ENCODE measurements around the gene CNTNAP4.
A peak's percentile ranks its signal among the peaks of the same experiment; 100 is the strongest.

CNTNAP4 gene

DNA sequence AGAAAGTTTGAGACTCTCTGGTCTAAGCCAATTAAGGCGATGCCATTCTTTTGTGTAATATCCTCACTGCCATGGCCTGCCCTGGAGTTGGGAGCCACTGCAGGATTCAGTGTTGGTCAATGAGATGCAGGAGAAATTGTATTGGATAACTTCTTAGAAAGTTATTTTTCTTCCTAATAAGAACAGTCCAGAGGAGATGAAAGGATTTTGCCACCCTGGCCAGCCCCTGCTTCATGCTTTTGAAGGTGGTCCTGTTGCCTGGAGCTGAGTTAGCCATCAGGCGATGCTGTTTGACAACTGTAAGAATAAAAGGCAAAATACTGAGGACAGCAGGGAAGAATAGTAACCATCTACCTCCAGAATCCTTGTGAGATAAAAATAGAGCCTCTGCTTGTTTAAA, 35.4 kb upstream of the CNTNAP4 start:
- no peak overlapping the region for H3K4me3 ChIP-seq (ENCODE audit: low read length)
- DNase-seq (ENCODE audit: low read depth): no peak
- TF ChIP-seq, protein P1, sequence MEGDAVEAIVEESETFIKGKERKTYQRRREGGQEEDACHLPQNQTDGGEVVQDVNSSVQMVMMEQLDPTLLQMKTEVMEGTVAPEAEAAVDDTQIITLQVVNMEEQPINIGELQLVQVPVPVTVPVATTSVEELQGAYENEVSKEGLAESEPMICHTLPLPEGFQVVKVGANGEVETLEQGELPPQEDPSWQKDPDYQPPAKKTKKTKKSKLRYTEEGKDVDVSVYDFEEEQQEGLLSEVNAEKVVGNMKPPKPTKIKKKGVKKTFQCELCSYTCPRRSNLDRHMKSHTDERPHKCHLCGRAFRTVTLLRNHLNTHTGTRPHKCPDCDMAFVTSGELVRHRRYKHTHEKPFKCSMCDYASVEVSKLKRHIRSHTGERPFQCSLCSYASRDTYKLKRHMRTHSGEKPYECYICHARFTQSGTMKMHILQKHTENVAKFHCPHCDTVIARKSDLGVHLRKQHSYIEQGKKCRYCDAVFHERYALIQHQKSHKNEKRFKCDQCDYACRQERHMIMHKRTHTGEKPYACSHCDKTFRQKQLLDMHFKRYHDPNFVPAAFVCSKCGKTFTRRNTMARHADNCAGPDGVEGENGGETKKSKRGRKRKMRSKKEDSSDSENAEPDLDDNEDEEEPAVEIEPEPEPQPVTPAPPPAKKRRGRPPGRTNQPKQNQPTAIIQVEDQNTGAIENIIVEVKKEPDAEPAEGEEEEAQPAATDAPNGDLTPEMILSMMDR (IDR thresholded peaks at IDR 0.05; ENCODE audit: insufficient read depth, low read depth, low read length, missing control alignments): no peak

DNA sequence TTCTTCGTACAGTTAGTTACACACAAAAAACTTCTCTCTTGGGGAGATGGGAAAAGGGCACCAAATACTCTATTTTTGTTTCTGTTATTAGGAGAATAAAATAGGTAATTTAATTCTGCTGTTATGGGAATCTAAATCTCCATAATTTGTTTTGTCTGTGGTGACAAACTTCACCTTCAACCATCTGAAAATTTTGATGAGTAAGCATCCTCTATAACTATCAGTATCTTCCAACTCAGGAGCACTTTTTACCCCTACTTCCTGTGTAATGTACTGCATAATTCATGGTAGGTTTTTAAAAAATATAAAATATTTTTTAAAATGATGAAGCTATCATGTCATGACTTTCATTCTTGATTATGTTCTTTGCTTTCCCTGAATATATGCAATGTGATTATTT, 33.6 kb upstream of the CNTNAP4 start:
- DNase-seq (ENCODE audit: low read depth): no peak
- H3K4me3 ChIP-seq (ENCODE audit: low read length): no peak overlapping the region
- TF ChIP-seq, protein P1 (IDR thresholded peaks at IDR 0.05; ENCODE audit: insufficient read depth, low read depth, low read length, missing control alignments): no peak

DNA sequence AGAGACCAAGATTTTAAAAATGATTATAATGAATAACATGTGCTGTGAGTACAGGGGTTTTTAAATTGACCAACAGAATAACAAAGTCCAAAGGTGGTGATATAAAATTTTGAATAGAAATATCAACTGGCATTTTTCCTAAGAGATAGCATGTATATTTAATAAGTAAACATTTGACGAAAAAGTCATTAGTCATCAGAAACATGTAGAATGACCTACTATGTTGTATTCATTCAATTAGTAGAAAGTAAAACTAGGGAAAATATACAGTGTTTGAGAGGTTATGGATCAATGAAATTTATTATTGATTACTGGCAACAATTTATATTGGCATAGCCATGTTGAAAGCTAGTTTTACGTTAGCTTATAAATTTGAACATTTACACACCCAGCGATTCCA, 30.6 kb upstream of the CNTNAP4 start:
- DNase-seq (ENCODE audit: low read depth): no peak
- no peak overlapping the region for H3K4me3 ChIP-seq (ENCODE audit: low read length)
- TF ChIP-seq, protein P1 (IDR thresholded peaks at IDR 0.05; ENCODE audit: insufficient read depth, low read depth, low read length, missing control alignments): no peak

DNA sequence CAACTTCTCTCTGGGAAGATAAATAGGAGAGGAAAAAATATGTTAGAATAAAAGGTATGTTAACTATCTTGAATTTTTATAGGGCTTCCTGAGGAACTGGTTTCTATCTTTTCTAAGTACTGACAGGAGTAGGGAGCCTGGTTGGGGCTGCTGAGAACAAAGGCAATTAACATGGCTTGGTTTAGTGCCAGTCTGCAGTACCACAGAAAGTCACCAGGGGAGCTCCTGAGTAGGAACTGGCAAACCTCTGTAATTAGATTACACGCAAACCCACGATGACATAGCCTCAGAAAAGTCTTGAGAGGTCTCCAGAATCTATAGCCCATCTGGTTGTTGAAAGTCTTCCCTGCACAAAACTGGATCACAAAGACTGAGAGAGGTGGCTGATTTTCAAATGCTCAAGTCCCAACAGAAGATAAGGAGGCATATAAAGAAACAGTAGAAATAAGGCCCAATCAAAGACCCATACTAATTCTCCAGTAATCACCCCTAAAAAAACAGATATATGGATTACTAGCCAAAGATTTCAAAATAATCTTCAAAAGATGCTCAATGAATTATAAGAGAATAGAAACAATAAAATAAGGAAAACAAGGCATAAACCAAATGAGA, 11.7 kb upstream of the CNTNAP4 start:
- TF ChIP-seq, protein P1 (IDR thresholded peaks at IDR 0.05; ENCODE audit: insufficient read depth, low read depth, low read length, missing control alignments): peak; percentile 72
- peak; percentile 44 for DNase-seq (ENCODE audit: low read depth)
- no peak overlapping the region for H3K4me3 ChIP-seq (ENCODE audit: low read length)

DNA sequence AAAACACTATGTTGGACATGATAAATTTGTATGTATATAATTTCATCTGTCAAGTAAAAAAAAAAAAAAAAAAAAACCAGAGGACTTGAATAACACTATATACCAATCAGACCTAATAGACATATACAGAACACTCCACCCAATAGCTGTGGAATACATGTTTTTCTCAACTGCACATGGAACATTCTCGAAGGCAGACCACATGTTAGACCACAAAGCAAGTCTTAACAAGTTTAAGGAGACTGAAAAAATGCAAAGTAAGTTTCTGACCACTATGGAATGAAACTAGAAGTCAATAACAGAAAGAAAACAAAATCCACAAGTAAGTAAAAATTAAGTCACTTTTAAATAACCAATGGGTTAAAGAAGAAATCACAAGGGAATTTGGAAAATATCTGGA, 8.4 kb upstream of the CNTNAP4 start:
- TF ChIP-seq, protein P1 (IDR thresholded peaks at IDR 0.05; ENCODE audit: insufficient read depth, low read depth, low read length, missing control alignments): no peak
- H3K4me3 ChIP-seq (ENCODE audit: low read length): no peak overlapping the region
- peak; percentile 10 for DNase-seq (ENCODE audit: low read depth)

DNA sequence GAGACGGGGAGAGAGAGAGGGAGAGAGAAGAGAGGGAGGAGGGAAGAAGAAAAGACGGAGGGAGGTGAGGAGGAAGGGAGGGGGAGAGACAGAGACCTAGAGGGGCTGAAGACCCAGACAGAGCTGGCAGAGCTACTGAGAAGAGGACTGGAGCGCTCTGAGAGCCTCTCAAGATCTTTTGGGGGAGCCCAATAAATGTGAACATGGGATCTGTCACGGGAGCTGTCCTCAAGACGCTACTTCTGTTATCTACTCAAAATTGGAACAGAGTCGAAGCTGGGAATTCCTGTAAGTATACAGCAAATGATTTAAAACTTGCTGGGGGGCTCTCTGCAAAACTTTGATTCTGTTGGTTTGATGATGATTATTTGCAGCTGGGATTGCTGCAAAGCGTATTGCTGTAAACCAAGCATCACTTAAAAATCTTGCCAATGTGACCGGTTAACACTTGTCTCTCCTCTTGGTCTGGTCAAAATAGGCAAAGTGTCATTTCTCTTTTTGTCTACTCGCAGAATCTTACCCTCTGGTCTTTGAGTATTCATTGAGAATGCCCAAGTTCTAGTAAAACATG, 344 bp downstream of the CNTNAP4 start:
- no peak overlapping the region for H3K4me3 ChIP-seq (ENCODE audit: low read length)
- TF ChIP-seq, protein P1 (IDR thresholded peaks at IDR 0.05; ENCODE audit: insufficient read depth, low read depth, low read length, missing control alignments): no peak
- DNase-seq (ENCODE audit: low read depth): no peak

DNA sequence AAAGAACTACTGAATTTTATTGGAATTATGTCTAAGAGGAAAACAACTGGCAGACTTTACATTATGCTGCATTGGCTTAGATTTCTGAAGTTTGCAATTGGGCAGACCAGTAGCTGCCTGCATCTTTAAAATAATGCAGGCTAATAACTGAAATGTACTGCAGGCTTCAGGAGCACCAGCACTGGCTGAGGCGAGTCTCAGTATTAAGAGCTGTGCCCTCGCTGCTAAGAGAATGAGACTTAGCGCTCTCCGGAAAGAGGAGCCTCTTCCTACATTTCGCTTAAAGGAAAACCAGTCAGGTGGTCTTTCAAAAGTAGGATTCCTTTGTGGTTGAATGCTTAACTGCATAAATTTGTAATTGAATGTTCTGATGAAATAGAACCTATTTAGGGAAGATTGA, 885 bp downstream of the CNTNAP4 start:
- no peak for DNase-seq (ENCODE audit: low read depth)
- H3K4me3 ChIP-seq (ENCODE audit: low read length): no peak overlapping the region
- TF ChIP-seq, protein P1 (IDR thresholded peaks at IDR 0.05; ENCODE audit: insufficient read depth, low read depth, low read length, missing control alignments): no peak

All from epithelial cell of esophagus (primary cell).